ENCODE results near the gene ZNF202. TPM values are rescaled to one million over a fixed set of nuclear protein-coding genes. Genes with fewer than 3 reads are reported as not detected.

The ZNF202 gene
- total and polyA plus RNA-seq, 2 of the 13 experiments (the other 11 are each of a cell fraction or from before 2014, with no cell fraction given), result 7.7 to 7.9 TPM

- TF ChIP-seq, protein P1, sequence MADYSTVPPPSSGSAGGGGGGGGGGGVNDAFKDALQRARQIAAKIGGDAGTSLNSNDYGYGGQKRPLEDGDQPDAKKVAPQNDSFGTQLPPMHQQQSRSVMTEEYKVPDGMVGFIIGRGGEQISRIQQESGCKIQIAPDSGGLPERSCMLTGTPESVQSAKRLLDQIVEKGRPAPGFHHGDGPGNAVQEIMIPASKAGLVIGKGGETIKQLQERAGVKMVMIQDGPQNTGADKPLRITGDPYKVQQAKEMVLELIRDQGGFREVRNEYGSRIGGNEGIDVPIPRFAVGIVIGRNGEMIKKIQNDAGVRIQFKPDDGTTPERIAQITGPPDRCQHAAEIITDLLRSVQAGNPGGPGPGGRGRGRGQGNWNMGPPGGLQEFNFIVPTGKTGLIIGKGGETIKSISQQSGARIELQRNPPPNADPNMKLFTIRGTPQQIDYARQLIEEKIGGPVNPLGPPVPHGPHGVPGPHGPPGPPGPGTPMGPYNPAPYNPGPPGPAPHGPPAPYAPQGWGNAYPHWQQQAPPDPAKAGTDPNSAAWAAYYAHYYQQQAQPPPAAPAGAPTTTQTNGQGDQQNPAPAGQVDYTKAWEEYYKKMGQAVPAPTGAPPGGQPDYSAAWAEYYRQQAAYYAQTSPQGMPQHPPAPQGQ (CRISPR knock-in tag; IDR thresholded peaks at IDR 0.05; ENCODE audit: borderline replicate concordance), result no peak
- no peak; the same call in 1 of the 2 replicates for TF ChIP-seq ELF4 (CRISPR knock-in tag; IDR thresholded peaks at IDR 0.05; ENCODE audit: borderline replicate concordance)
- TF ChIP-seq NONO (IDR thresholded peaks at IDR 0.05), result no peak
- TF ChIP-seq NONO (CRISPR knock-in tag; conservative IDR thresholded peaks at IDR 0.05), result peak; percentile 81
- 0 out of 2 replicates have a peak, but pooled peaks have one; percentile 47 for TF ChIP-seq NAIF1 (CRISPR knock-in tag; IDR thresholded peaks at IDR 0.05; ENCODE audit: borderline replicate concordance)
- TF ChIP-seq MXI1 (IDR thresholded peaks at IDR 0.05; ENCODE audit: borderline replicate concordance, low read depth, low read length), result peak; percentile 97; the same call in 2 of the 3 replicates
- no peak for TF ChIP-seq ZBTB1 (CRISPR knock-in tag; IDR thresholded peaks at IDR 0.05; ENCODE audit: borderline replicate concordance)
- TF ChIP-seq, protein P2, sequence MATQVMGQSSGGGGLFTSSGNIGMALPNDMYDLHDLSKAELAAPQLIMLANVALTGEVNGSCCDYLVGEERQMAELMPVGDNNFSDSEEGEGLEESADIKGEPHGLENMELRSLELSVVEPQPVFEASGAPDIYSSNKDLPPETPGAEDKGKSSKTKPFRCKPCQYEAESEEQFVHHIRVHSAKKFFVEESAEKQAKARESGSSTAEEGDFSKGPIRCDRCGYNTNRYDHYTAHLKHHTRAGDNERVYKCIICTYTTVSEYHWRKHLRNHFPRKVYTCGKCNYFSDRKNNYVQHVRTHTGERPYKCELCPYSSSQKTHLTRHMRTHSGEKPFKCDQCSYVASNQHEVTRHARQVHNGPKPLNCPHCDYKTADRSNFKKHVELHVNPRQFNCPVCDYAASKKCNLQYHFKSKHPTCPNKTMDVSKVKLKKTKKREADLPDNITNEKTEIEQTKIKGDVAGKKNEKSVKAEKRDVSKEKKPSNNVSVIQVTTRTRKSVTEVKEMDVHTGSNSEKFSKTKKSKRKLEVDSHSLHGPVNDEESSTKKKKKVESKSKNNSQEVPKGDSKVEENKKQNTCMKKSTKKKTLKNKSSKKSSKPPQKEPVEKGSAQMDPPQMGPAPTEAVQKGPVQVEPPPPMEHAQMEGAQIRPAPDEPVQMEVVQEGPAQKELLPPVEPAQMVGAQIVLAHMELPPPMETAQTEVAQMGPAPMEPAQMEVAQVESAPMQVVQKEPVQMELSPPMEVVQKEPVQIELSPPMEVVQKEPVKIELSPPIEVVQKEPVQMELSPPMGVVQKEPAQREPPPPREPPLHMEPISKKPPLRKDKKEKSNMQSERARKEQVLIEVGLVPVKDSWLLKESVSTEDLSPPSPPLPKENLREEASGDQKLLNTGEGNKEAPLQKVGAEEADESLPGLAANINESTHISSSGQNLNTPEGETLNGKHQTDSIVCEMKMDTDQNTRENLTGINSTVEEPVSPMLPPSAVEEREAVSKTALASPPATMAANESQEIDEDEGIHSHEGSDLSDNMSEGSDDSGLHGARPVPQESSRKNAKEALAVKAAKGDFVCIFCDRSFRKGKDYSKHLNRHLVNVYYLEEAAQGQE (IDR thresholded peaks at IDR 0.05; ENCODE audit: borderline replicate concordance in 1 of 2, low read depth in 1 of 2, low read length in 2 of 2), result peak in 1 of 2 experiments; percentile 15; a peak in 1 of 4 replicates
- TF ChIP-seq ZNF20 (CRISPR knock-in tag; IDR thresholded peaks at IDR 0.05), result no peak
- TF ChIP-seq, protein P3, sequence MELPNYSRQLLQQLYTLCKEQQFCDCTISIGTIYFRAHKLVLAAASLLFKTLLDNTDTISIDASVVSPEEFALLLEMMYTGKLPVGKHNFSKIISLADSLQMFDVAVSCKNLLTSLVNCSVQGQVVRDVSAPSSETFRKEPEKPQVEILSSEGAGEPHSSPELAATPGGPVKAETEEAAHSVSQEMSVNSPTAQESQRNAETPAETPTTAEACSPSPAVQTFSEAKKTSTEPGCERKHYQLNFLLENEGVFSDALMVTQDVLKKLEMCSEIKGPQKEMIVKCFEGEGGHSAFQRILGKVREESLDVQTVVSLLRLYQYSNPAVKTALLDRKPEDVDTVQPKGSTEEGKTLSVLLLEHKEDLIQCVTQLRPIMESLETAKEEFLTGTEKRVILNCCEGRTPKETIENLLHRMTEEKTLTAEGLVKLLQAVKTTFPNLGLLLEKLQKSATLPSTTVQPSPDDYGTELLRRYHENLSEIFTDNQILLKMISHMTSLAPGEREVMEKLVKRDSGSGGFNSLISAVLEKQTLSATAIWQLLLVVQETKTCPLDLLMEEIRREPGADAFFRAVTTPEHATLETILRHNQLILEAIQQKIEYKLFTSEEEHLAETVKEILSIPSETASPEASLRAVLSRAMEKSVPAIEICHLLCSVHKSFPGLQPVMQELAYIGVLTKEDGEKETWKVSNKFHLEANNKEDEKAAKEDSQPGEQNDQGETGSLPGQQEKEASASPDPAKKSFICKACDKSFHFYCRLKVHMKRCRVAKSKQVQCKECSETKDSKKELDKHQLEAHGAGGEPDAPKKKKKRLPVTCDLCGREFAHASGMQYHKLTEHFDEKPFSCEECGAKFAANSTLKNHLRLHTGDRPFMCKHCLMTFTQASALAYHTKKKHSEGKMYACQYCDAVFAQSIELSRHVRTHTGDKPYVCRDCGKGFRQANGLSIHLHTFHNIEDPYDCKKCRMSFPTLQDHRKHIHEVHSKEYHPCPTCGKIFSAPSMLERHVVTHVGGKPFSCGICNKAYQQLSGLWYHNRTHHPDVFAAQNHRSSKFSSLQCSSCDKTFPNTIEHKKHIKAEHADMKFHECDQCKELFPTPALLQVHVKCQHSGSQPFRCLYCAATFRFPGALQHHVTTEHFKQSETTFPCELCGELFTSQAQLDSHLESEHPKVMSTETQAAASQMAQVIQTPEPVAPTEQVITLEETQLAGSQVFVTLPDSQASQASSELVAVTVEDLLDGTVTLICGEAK (IDR thresholded peaks at IDR 0.05), result peak; percentile 66
- TF ChIP-seq, protein P3 (CRISPR knock-in tag; IDR thresholded peaks at IDR 0.05), result no peak
Observed at GRCh38 chr11:123741159-123742030, at the start of gene ZNF202 (continued).
